Nephron progenitor cell (in vitro differentiated cells): ENCODE data around the gene RNF224.

Experiments
- DNase-seq: peaks from one replicate; pipeline ENCODE4 v3.0.0; 2021
- H3K27ac Mint-ChIP-seq: 2 replicates; pipeline ENCODE4 v1.8.0; 2021; ENCODE audit warnings: mild to moderate bottlenecking, moderate library complexity, mixed read lengths
- H3K27me3 Mint-ChIP-seq: 2 replicates; pipeline ENCODE4 v1.8.0; 2021; ENCODE audit warnings: mild to moderate bottlenecking, low read depth, mixed read lengths; ENCODE audit not compliant: poor library complexity
- H3K36me3 Mint-ChIP-seq: 2 replicates; pipeline ENCODE4 v1.8.0; 2021; ENCODE audit warnings: low read depth, mixed read lengths
- H3K4me1 Mint-ChIP-seq: 2 replicates; pipeline ENCODE4 v1.8.0; 2021; ENCODE audit warnings: mixed read lengths
- H3K4me3 Mint-ChIP-seq: 2 replicates; pipeline ENCODE4 v1.8.0; 2021; ENCODE audit warnings: mild to moderate bottlenecking, moderate library complexity, mixed read lengths
- H3K9me3 Mint-ChIP-seq: 2 replicates; pipeline ENCODE4 v1.8.0; 2021; ENCODE audit warnings: mild to moderate bottlenecking, moderate library complexity, mixed read lengths
- TF ChIP-seq, protein P1 (sequence below): fragments of 200-600 bp; sonication (generic); IDR thresholded peaks from 2 replicates; pipeline ENCODE4 v1.5.0; 2021; ENCODE audit warnings: antibody characterized with exemption

RNF224 gene

DNA sequence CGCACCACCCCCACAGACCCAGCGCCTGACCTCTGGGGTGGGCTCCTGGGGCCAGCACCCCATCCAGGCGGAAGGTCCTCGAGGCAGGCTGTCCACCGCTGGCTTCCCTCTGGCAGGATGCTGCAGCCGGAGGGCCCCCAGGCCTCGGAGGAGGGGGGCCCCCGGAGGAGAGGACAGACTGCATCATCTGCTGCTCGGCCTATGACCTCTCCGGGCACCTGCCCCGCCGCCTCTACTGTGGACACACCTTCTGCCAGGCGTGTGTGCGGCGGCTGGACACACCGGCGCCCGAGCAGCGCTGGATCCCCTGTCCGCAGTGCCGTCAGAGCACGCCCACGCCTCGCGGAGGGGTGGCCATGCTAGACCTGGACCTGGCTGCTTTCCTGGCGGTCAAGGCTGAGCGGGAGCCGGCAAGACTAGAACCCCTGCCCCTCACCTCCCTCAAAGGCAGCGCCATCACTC, 1.2 kb downstream of the RNF224 start:
- Mint-ChIP-seq H3K4me3 (no peak overlapping the region), H3K27ac (no peak overlapping the region), H3K4me1 (peaks cover 14% of the 10 kb centered on the region), H3K27me3 (no peaks in the 10 kb centered on the region), H3K36me3 (no peaks in the 10 kb centered on the region), H3K9me3 (no peaks in the 10 kb centered on the region)
- TF ChIP-seq, protein P1, sequence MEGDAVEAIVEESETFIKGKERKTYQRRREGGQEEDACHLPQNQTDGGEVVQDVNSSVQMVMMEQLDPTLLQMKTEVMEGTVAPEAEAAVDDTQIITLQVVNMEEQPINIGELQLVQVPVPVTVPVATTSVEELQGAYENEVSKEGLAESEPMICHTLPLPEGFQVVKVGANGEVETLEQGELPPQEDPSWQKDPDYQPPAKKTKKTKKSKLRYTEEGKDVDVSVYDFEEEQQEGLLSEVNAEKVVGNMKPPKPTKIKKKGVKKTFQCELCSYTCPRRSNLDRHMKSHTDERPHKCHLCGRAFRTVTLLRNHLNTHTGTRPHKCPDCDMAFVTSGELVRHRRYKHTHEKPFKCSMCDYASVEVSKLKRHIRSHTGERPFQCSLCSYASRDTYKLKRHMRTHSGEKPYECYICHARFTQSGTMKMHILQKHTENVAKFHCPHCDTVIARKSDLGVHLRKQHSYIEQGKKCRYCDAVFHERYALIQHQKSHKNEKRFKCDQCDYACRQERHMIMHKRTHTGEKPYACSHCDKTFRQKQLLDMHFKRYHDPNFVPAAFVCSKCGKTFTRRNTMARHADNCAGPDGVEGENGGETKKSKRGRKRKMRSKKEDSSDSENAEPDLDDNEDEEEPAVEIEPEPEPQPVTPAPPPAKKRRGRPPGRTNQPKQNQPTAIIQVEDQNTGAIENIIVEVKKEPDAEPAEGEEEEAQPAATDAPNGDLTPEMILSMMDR, result no peak
- no peak for DNase-seq

DNA sequence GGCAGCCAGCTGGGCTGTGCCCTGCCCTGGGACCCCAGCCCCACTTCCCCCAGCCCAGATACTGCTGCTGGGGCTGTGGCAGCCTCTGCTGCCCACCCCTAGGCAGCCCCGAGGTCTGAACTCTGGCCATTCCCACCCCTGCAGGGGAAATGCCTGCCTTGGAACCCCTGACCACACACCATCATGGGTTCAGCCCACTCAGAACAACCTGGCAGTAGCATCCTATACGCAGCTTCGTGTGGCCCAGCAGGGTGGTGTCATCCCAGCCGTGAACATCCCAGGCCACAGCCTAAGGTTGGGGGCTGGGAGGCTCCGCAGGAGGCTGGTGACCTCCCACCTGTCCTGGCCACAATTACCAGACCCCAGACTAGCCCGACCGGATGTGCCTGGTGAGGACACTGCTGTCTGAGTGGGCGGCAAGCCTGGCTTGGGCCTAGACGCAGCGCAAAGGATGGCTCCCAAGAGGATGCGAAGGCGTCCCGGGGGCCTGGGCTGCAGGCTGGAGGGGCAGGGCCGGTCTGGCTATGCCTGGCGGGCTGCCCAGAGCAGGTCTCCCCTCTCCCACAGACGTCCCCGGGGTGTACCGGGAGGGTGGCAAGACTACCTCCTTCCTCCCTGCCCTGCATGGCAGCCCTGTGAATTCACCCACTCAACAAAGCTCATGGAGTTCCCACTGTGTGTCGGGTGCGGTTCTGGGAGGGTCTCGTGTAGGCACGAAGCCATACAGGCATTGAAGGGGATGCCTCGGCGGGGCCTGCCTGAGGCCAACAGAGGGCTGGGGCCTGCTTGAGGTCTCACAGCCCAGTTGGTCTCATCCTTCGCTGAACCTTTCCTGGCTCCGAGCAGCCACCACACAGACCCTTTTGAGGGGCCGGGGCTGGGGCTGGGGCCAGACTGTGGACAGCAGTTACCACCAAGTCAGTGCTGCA, 1.9 kb downstream of the RNF224 start:
- TF ChIP-seq, protein P1, result no peak
- no peak overlapping the region for H3K4me3 Mint-ChIP-seq
- H3K9me3 Mint-ChIP-seq, result no peaks in the 10 kb centered on the region
- no peak for DNase-seq
- no peaks in the 10 kb centered on the region for H3K27me3 Mint-ChIP-seq
- no peak overlapping the region for H3K27ac Mint-ChIP-seq
- H3K36me3 Mint-ChIP-seq, result no peaks in the 10 kb centered on the region
- H3K4me1 Mint-ChIP-seq, result peaks cover 14% of the 10 kb centered on the region

DNA sequence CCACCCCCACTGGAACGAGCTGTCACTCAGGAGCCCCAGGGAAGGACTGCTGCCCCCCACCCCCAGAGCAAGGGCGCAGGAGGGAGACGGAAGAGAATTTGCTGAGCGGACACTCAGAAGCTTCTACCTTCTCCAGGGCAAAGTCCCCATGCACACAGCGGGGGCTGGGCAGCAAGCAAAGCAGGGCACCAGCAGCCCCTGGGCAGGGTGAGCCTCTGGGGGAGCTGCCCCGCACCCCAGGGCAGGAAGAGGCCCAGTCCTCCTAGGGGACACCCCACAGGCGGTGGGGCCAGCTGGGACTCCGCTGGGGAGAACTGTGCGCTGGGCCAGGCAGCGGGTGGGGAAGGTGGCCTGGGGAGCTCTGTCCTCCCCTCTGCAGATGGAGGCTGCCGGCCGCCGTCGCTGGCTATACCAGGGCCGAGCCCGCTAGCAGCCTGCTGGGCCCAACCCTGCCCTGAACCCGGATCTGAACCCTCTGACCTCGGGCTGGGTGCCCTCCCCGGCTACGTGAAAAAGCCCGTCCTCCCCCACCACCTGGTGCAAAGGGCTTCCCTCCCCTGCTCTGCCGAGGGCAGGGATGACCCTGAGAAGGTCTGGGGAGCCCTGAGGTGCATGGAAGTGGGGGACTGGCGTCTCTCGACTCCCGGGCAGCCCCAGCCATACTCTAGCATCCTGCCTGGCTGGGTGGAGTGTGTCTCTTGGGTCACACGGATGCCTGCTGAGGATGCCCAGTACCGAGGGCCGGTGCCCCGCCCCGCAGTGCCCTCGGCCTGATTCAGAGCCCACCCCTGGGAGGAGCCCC, 2.8 kb downstream of the RNF224 start:
- DNase-seq, result no peak
- no peak overlapping the region for H3K4me3 Mint-ChIP-seq
- no peaks in the 10 kb centered on the region for H3K36me3 Mint-ChIP-seq
- H3K9me3 Mint-ChIP-seq, result no peaks in the 10 kb centered on the region
- H3K27ac Mint-ChIP-seq, result no peak overlapping the region
- H3K4me1 Mint-ChIP-seq, result peaks cover 20% of the 10 kb centered on the region
- H3K27me3 Mint-ChIP-seq, result no peaks in the 10 kb centered on the region
- TF ChIP-seq, protein P1, result no peak

DNA sequence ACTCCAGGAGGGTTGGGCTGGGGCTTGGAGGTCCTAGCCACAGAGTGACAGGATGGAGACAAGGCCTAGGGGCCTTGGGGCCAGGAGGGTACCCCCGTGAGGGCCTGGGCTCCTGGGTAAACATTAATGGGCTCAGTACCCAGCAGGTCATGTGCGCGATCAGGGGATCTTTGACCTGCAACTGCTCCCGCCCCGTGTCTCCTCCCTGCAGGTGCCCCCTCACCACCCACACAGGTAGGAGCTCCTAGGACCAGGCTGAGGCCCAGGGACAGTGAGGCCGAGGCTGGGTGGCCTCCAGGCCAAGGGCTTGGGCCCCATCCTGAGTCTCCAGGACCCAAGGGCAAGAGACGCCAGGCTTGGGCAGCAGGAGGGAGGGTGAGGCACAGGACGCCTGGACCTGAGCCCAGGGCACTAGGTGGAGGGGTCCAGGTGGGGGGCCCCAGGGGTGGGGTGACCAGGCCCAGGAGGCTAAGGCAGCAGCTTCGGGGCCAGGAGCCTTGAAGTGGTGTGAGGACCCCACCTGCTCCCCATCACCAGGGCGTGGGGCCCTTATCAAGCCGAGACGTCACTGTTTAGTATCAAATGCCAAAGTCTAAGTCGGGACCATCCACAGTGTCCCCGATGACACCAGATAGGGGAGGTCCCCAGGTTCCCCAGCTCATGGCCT, 3.5 kb downstream of the RNF224 start, which contains the start of gene SLC34A3:
TSS of gene SLC34A3 (plus strand) at position 197 of the 667 bp plus-strand sequence. CDS start 802 bp downstream, outside the sequence.
- Mint-ChIP-seq H3K36me3 (no peaks in the 10 kb centered on the region), H3K4me3 (no peak within 1 kb of the TSS), H3K27ac (no peak within 1 kb of the TSS), H3K4me1 (peaks cover 21% of the 10 kb centered on the region), H3K9me3 (no peaks in the 10 kb centered on the region), H3K27me3 (no peaks in the 10 kb centered on the region)
- TF ChIP-seq, protein P1, result no peak
- no peak for DNase-seq

DNA sequence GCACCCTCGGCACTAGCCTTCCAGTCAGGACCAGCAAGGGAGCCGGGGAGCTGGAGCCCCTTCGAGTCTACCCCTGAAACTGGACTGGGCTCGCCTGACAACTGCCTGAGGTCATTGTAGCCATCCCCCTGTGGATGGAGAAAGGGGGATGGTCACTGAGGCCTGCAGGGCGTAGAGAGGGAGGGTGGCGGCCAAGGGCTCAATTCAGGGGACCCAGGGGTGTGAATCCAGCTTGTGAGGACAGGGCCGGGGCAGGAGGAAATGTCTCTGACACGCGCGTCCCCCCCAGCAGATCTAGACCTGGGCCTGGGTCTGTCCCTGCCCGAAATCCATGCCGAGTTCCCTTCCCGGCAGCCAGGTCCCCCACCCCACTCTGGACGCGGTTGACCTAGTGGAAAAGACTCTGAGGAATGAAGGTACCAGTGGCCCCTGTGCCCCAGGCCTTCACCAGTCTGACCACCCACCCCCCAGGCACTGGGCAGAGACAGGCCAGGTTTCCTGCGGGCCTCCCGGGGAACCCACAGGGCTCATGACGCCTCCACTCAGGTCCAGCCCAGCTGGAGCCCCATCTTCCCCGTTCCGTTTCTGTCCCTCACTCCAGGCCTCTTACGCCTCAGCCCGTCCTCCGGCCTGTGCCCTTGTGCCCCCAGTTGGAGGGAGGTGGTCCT, 4.2 kb downstream of the RNF224 start:
- Mint-ChIP-seq H3K27ac (no peak overlapping the region), H3K27me3 (no peaks in the 10 kb centered on the region), H3K36me3 (no peaks in the 10 kb centered on the region), H3K4me1 (peaks cover 21% of the 10 kb centered on the region), H3K4me3 (no peak overlapping the region), H3K9me3 (no peaks in the 10 kb centered on the region)
- DNase-seq, result no peak
- TF ChIP-seq, protein P1, result no peak
